ENCODE results near the gene GOLPH3L.
A peak's percentile ranks its signal among the peaks of the same experiment; 100 is the strongest.
"Not testable (repeated sequence)": the region's sequence is repeated elsewhere in the genome, so short reads cannot be mapped to it uniquely, and the experiment has no call there.

The GOLPH3L gene

GRCh38 chr1:150613061-150613920 is 83.7 kb downstream of the GOLPH3L start:
- peak; percentile 95 for DNase-seq

DNA sequence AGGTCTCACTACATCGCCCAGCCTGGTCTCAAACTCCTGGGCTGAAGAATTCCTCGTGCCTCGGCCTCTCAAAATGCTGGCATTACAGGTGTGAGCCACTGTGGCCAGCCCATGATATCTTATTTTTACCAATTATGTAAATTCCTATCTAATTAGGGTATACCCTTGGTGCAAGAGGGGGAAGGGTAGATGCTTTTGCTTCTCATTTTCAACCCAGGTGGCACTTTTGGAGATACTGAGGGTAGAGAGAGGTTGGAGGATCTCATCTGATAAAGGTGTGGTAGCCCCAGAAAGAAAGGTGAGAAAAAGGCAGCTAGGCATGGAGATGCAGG is 85.0 kb downstream of the GOLPH3L start:
- no peak for DNase-seq

- no peak for DNase-seq
These were observed 86.4 kb downstream of the GOLPH3L start for GRCh38 chr1:150610576-150610975.

GRCh38 chr1:150609732-150610131 is 87.2 kb downstream of the GOLPH3L start:
- DNase-seq, result no peak

GRCh38 chr1:150606463-150607142 is 90.4 kb downstream of the GOLPH3L start:
- no peak for DNase-seq

- DNase-seq, result not testable (repeated sequence)
These were observed 91.6 kb downstream of the GOLPH3L start for GRCh38 chr1:150605451-150605731.

DNA sequence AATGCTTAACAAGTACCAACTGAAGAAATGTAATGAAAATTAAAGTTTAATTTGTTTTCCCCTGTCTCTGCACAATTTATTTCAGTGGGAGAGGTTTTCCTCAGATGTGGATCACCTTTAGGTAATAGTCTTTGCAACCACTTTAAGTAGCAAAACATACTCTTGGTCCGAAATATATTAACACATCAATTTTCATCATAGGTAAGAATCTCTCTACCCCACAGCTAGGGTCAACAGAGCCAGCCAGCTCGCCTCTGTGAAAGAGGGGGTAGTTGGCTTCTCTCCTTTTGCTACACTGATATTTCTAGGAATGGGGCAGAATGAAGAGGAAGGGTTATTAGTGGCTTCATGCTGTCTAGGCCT is 92.7 kb downstream of the GOLPH3L start:
- no peak for DNase-seq

DNA sequence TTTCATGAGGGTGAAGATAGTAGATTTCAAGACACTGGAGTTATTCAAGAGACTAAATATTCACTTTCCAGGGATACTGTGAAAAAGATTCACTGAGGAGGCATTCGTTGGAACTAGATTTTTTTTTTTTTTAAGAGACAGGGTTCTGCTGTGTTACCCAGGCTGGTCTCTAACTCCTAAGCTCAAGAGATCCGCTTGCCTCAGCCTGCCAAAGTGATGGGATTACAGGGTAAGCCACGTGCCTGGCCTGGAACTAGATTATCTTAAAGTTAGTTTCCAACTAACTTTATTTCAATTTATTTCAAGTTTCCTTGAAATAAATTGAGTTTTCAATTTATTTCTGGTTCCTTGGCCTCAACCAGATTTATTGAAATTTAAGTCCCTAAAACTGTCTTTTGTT is 93.2 kb downstream of the GOLPH3L start:
- no peak for DNase-seq

- not testable (repeated sequence) for DNase-seq
These were observed 94.6 kb downstream of the GOLPH3L start for GRCh38 chr1:150602372-150602771.

DNA sequence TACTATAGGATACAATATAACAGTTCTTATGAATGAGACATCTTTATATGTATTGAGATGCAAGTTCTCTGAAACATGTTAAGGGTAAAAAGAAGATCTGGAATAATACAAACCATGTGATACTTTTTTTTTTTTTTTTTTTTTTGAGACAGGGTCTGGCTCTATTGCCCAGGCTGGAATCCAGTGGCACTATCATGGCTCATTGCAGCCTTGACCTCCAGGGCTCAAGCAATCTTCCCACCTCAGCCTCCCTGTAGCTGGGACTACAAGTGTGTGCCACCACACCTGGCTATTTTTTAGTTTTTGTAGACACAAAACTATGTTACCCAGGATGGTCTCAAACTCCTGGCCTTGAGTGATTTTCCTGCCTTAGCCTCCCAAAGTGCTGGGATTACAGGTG is 95.4 kb downstream of the GOLPH3L start:
- DNase-seq, result no peak

GRCh38 chr1:150598346-150598745 is 98.6 kb downstream of the GOLPH3L start:
- DNase-seq, result not testable (repeated sequence)

DNA sequence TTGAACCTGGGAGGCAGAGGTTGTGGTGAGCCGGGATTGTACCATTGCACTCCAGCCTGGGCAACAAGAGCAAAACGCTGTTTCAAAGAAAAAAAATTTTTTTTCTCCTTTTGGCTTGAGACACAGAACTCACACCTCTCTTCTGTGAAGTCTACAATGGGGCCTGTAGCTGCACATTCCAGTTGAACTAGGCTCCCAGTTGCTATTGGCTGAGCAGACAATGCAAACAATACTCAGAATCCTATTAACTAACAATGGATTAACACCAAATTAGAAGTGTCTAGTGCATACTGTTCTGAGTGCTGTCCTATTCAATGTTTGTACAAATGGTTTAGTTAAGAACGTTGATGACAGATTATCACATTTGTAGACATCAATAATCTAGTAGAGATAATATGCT is 100.0 kb downstream of the GOLPH3L start:
- no peak for DNase-seq
